B cell (primary cell): ENCODE data around the gene TMED9. TPM values are rescaled to one million over a fixed set of nuclear protein-coding genes. Genes with fewer than 3 reads are reported as not detected.

Source experiments
- ATAC-seq: fragments of 200-7000 bp; cut with Tn5 transposase; one replicate; pipeline ENCODE4 v1.10.0; 2021; ENCODE audit warnings: low read depth, mild to moderate bottlenecking, moderate number of reproducible peaks, moderate library complexity
- CTCF ChIA-PET: fragments of 350-600 bp; sonication (Branson Sonifier 250); formaldehyde crosslinking; loops from one replicate; lab custom pipeline; 2021; ENCODE audit warnings: antibody characterized with exemption, inconsistent platforms; lab: Charles Lee
- POLR2A ChIA-PET: fragments of 350-600 bp; sonication (Branson Sonifier 250); formaldehyde crosslinking; loops from one replicate; lab custom pipeline; 2021; ENCODE audit warnings: antibody characterized with exemption; lab: Charles Lee
- DNase-seq: peaks from one replicate; pipeline ENCODE4 v3.0.0; 2013
- H2AFZ ChIP-seq: 2 replicates; pipeline ENCODE4 v1.6.1; 2012; ENCODE audit warnings: mild to moderate bottlenecking, low read depth, low read length; ENCODE audit not compliant: insufficient read depth, poor library complexity, severe bottlenecking
- H3K27ac ChIP-seq, 2 donors: 1 replicate in 1 of 2; 2 replicates in 1 of 2; pipeline ENCODE4 v1.5.1; 2012 to 2013; ENCODE audit warnings: low read length in 2 of 2, mild to moderate bottlenecking in 2 of 2, moderate library complexity in 1 of 2
- H3K27me3 ChIP-seq, 4 experiments: fragments of 200-600 bp in 1 of 4; sonication (generic) in 1 of 4; replicated peaks in 1 of 4; 1 replicate in 2 of 4; 2 replicates in 2 of 4; pipeline versions ENCODE4 v1.6.1 to v1.7.0; 2013 to 2016; ENCODE audit warnings: low read length in 3 of 4, mild to moderate bottlenecking in 2 of 4, mixed read lengths in 1 of 4, moderate library complexity in 1 of 4; ENCODE audit not compliant: insufficient read depth in 4 of 4, control insufficient read depth in 3 of 4; ENCODE audit errors: control extremely low read depth in 1 of 4
- H3K36me3 ChIP-seq, 2 experiments: replicated peaks in 1 of 2; 1 replicate in 1 of 2; 2 replicates in 1 of 2; pipeline versions ENCODE4 v1.6.1 to v1.7.1; 2013; ENCODE audit warnings: low read length in 1 of 2; ENCODE audit not compliant: insufficient read depth in 2 of 2, control insufficient read depth in 1 of 2; ENCODE audit errors: control extremely low read depth in 1 of 2, extremely low read depth in 1 of 2
- H3K4me1 ChIP-seq, 2 donors: fragments of 200-600 bp in 1 of 2; sonication (generic) in 1 of 2; 1 replicate in 1 of 2; 2 replicates in 1 of 2; pipeline versions ENCODE4 v1.5.1 to v1.6.1; 2013 to 2017; ENCODE audit warnings: low read length in 2 of 2; ENCODE audit not compliant: control insufficient read depth in 2 of 2, insufficient read depth in 2 of 2
- H3K4me2 ChIP-seq: replicated peaks from 2 replicates; pipeline ENCODE3; 2012; ENCODE audit warnings: mild to moderate bottlenecking, low read depth, low read length; ENCODE audit not compliant: poor library complexity, severe bottlenecking
- H3K4me3 ChIP-seq, 5 experiments: fragments of 200-600 bp in 1 of 5; sonication (generic) in 1 of 5; 1 replicate in 3 of 5; 2 replicates in 2 of 5; pipeline versions ENCODE4 v1.5.1 to v1.7.0; 2011 to 2016; ENCODE audit warnings: low read length in 4 of 5, mild to moderate bottlenecking in 4 of 5, low read depth in 2 of 5, control low read depth in 1 of 5, moderate library complexity in 1 of 5; ENCODE audit not compliant: insufficient read depth in 1 of 5; ENCODE audit errors: control extremely low read depth in 1 of 5, extremely low read depth in 1 of 5
- H3K79me2 ChIP-seq: fragments of 200-600 bp; sonication (generic); one replicate; pipeline ENCODE4 v1.6.0; 2016; ENCODE audit warnings: low read length; ENCODE audit not compliant: control insufficient read depth, insufficient read depth
- H3K9ac ChIP-seq: fragments of 200-600 bp; sonication (generic); 2 replicates; pipeline ENCODE4 v1.6.1; 2017; ENCODE audit warnings: mild to moderate bottlenecking, low read length, moderate library complexity
- H3K9me3 ChIP-seq, 3 donors: one replicate each; pipeline versions ENCODE4 v1.6.1 to v1.7.1; 2013; ENCODE audit warnings: low read length in 2 of 3; ENCODE audit not compliant: control insufficient read depth in 2 of 3, insufficient read depth in 1 of 3; ENCODE audit errors: control extremely low read depth in 1 of 3
- H4K20me1 ChIP-seq: 2 replicates; pipeline ENCODE4 v1.6.0; 2012; ENCODE audit warnings: mild to moderate bottlenecking, low read length; ENCODE audit not compliant: insufficient read depth, control insufficient read depth, poor library complexity, severe bottlenecking
- H3K27ac Mint-ChIP-seq: one replicate; pipeline ENCODE4 v1.8.0; 2021; ENCODE audit warnings: mixed read lengths
- H3K27me3 Mint-ChIP-seq: one replicate; pipeline ENCODE4 v1.8.0; 2021; ENCODE audit warnings: mixed read lengths
- H3K4me1 Mint-ChIP-seq: one replicate; pipeline ENCODE4 v1.8.0; 2021; ENCODE audit warnings: mixed read lengths
- H3K4me3 Mint-ChIP-seq: one replicate; pipeline ENCODE4 v1.8.0; 2021; ENCODE audit warnings: mixed read lengths
- H3K9me3 Mint-ChIP-seq: one replicate; pipeline ENCODE4 v1.8.0; 2022; ENCODE audit warnings: mixed read lengths; ENCODE audit not compliant: insufficient read depth
- CTCF ChIP-seq: fragments of 200-600 bp; IDR thresholded peaks from one replicate; pipeline ENCODE4 v1.8.0; 2022; ENCODE audit warnings: antibody characterized with exemption, mild to moderate bottlenecking
- EZH2 ChIP-seq: IDR thresholded peaks from 2 replicates; pipeline ENCODE4 v1.6.1; 2012; ENCODE audit warnings: borderline replicate concordance, low read depth, mild to moderate bottlenecking, moderate library complexity, low read length; ENCODE audit not compliant: insufficient read depth, poor library complexity, severe bottlenecking
- WGBS: methylation state at CpG from one replicate; pipeline ENCODE4 v1.1.5; 2013; ENCODE audit warnings: missing lambda C conversion rate; ENCODE audit not compliant: insufficient coverage; 5-methylcytosine and 5-hydroxymethylcytosine counted together
- intact Hi-C: fragments of 100-400 bp; cut with micrococcal nuclease; formaldehyde crosslinking; loops from one replicate; pipeline ENCODE4 v1.10.0; 2022
- polyA plus RNA-seq: library from polyadenylated mRNA; depleted of rRNA; stranded (reverse); fragments of >200 nt; gene quantifications from 2 replicates; pipeline ENCODE4 v1.2.3, GENCODE V29; 2012
- total RNA-seq, 2 donors: library from RNA; stranded (reverse); fragments of 120-200 nt in 1 of 2; gene quantifications; 1 replicate in 1 of 2; 2 replicates in 1 of 2; pipeline versions ENCODE4 v1.2.3 to v1.2.4, GENCODE V29; 2013 to 2022

Gene TMED9
- total and polyA plus RNA-seq, 2 donors (not counting 1 experiment from before 2014, with no cell fraction given): 54.7 to 67.6 TPM

DNA sequence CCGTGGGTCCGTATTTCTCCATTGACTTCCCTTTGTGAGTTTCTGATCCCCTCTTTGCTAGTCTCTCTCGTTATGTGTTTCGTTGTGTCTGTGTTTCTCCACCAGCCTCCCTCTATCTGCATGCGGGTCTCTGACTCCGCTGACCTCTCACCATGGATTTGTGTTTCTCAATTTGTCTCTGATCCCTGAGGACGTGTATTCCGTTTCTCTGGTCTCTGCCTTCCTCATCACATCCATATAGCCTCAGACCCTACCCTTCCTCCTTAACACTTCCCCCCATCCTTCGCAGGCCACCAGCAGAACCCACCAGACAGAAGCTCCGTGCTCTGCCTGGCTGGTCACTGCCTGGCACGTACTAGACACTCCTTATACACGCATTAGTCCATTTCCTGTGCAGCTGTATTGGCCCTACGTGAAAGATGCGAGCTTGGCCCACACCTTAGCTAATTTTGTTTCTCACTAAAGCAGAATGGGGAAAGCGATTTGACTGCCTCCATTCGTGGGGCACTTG lies 8.6 kb downstream of the TMED9 start:
- peak overlapping the region; percentile 61 to 85 (median 72) for H3K4me3 ChIP-seq
- CTCF ChIA-PET: interaction anchor here (1.2 to 1.5 kb wide), 3 partner anchors 8 to 197 kb away, joined by 3 to 6 read pairs (median 4); partner anchors contain the start of gene TMED9
- DNase-seq (no peak), ATAC-seq (peak; percentile 12)
- Mint-ChIP-seq H3K9me3 (no peaks in the 10 kb centered on the region), H3K27me3 (no peaks in the 10 kb centered on the region), H3K27ac (peak overlapping the region; percentile 94), H3K4me1 (peaks cover 30% of the 10 kb centered on the region), H3K4me3 (peak overlapping the region; percentile 95)
- H3K79me2 ChIP-seq: no peaks in the 10 kb centered on the region
- no peaks in the 10 kb centered on the region for H3K9me3 ChIP-seq
- peak overlapping the region; percentile 87 for H3K9ac ChIP-seq
- peaks cover 8 to 10% of the 10 kb centered on the region in 2 experiments for H3K36me3 ChIP-seq
- intact Hi-C loops: loop anchor here (1.0 to 10.0 kb wide), 5 partner anchors 46 to 298 kb away; partner anchors contain the start of genes F12, FAM193B, GRK6 and LMAN2
- H2AFZ ChIP-seq: peak overlapping the region; percentile 87
- H3K4me1 ChIP-seq: peaks cover 13 to 27% of the 10 kb centered on the region in 2 donors
- no peaks in the 10 kb centered on the region for H3K27me3 ChIP-seq
- POLR2A ChIA-PET: interaction anchor here (0.6 to 1.3 kb wide), 2 partner anchors 106 to 249 kb away, joined by 4 read pairs; partner anchors contain the start of gene LMAN2
- H3K4me2 ChIP-seq: peak overlapping the region; percentile 81
- TF ChIP-seq CTCF: no peak
- TF ChIP-seq EZH2: no peak
- 2% methylated on average over 13 of the region's 16 CpGs for WGBS
- peaks cover 1% of the 10 kb centered on the region for H4K20me1 ChIP-seq
- H3K27ac ChIP-seq: peak overlapping the region; percentile 43 to 94

GRCh38 chr5:177601126-177601525 lies 9.1 kb downstream of the TMED9 start:
- no peaks in the 10 kb centered on the region for H4K20me1 ChIP-seq
- intact Hi-C loops: loop anchor here (2.0 to 10.0 kb wide), 4 partner anchors 46 to 299 kb away; partner anchors contain the start of genes F12, FAM193B, LMAN2 and PFN3
- peak overlapping the region; percentile 81 for H3K4me2 ChIP-seq
- no peak for TF ChIP-seq EZH2
- TF ChIP-seq CTCF: no peak
- no peak for ATAC-seq
- DNase-seq: no peak
- Mint-ChIP-seq H3K27ac (peak overlapping the region; percentile 94), H3K4me3 (peak overlapping the region; percentile 95), H3K27me3 (no peaks in the 10 kb centered on the region), H3K4me1 (peaks cover 32% of the 10 kb centered on the region), H3K9me3 (no peaks in the 10 kb centered on the region)
- POLR2A ChIA-PET: no interaction called here
- no peaks in the 10 kb centered on the region for H3K27me3 ChIP-seq
- peaks cover 13 to 27% of the 10 kb centered on the region in 2 donors for H3K4me1 ChIP-seq
- H3K79me2 ChIP-seq: no peaks in the 10 kb centered on the region
- peak overlapping the region; percentile 87 for H2AFZ ChIP-seq
- peak overlapping the region; percentile 87 for H3K9ac ChIP-seq
- H3K9me3 ChIP-seq: no peaks in the 10 kb centered on the region
- peaks cover 4% of the 10 kb centered on the region in 2 experiments for H3K36me3 ChIP-seq
- H3K4me3 ChIP-seq: no peak overlapping the region
- peak overlapping the region; percentile 43 to 94 for H3K27ac ChIP-seq
- CTCF ChIA-PET: interaction anchor here (1.2 kb wide), 2 partner anchors 9 to 197 kb away, joined by 3 to 4 read pairs; partner anchors contain the start of gene TMED9
- over 99% methylated on average over 9 of the region's 11 CpGs for WGBS
